Activated CD8-positive, alpha-beta T cell treated with anti-CD3 and anti-CD28 coated beads, Interleukin-2, amount 10 ng/mL, durations not matched to agents 7 days and 5 days (primary cell): ENCODE results near the gene C17orf75. TPM values are rescaled to one million over a fixed set of nuclear protein-coding genes. Genes with fewer than 3 reads are reported as not detected.

Experiments
- ATAC-seq: fragments of 150-1000 bp; cut with Tn5 transposase; one replicate; pipeline ENCODE4 v1.10.0; 2021; ENCODE audit warnings: moderate library complexity
- CTCF ChIA-PET: fragments of 350-600 bp; sonication (Branson Sonifier 250); formaldehyde crosslinking; loops from one replicate; lab custom pipeline; 2021; ENCODE audit warnings: antibody characterized with exemption; lab: Charles Lee
- POLR2A ChIA-PET: fragments of 350-600 bp; sonication (Branson Sonifier 250); formaldehyde crosslinking; loops from one replicate; lab custom pipeline; 2021; ENCODE audit warnings: antibody characterized with exemption; lab: Charles Lee
- DNase-seq: peaks from one replicate; pipeline ENCODE4 v3.0.0-alpha.2; 2020
- H3K27ac Mint-ChIP-seq: one replicate; pipeline ENCODE4 v1.8.0; 2021; ENCODE audit warnings: mild to moderate bottlenecking, mixed read lengths
- H3K27me3 Mint-ChIP-seq: one replicate; pipeline ENCODE4 v1.8.0; 2021; ENCODE audit warnings: low read depth, mixed read lengths
- H3K36me3 Mint-ChIP-seq: one replicate; pipeline ENCODE4 v1.8.0; 2021; ENCODE audit warnings: low read depth, mixed read lengths
- H3K4me1 Mint-ChIP-seq: one replicate; pipeline ENCODE4 v1.8.0; 2021; ENCODE audit warnings: low read depth, mixed read lengths
- H3K4me3 Mint-ChIP-seq: one replicate; pipeline ENCODE4 v1.8.0; 2021; ENCODE audit warnings: mild to moderate bottlenecking, mixed read lengths
- H3K9me3 Mint-ChIP-seq: one replicate; pipeline ENCODE4 v1.8.0; 2022; ENCODE audit warnings: mixed read lengths; ENCODE audit not compliant: insufficient read depth
- microRNA-seq: library from miRNA; unstranded; fragments of <30 nt; microRNA quantifications from one replicate; pipeline ENCODE4 v1.2.0, GENCODE V29; 2022
- total RNA-seq, 2 experiments: library from RNA; stranded (reverse); gene quantifications; one replicate each; pipeline ENCODE4 v1.2.3, GENCODE V29; 2021

Gene C17orf75
- total RNA-seq, 2 experiments from 2014 or later = 29.0 to 34.0 TPM

GRCh38 chr17:32286518-32286900 lies 55.5 kb downstream of the C17orf75 start:
- peaks cover 6% of the 10 kb centered on the region for H3K4me1 Mint-ChIP-seq
- no peak overlapping the region for H3K27ac Mint-ChIP-seq
- ATAC-seq (no peak), DNase-seq (no peak)
- POLR2A ChIA-PET = interaction anchor here (0.6 kb wide), 2 partner anchors 25 to 105 kb away, joined by 3 read pairs; no protein-coding TSS in a partner anchor
- no peak overlapping the region for H3K4me3 Mint-ChIP-seq
- H3K36me3 Mint-ChIP-seq = no peaks in the 10 kb centered on the region
- CTCF ChIA-PET = interaction anchor here (2.0 kb wide), 1 partner anchor 158 kb away, joined by 4 read pairs; the partner anchor contains the start of gene PSMD11
- no peaks in the 10 kb centered on the region for H3K9me3 Mint-ChIP-seq
- peaks cover 13% of the 10 kb centered on the region for H3K27me3 Mint-ChIP-seq

- ATAC-seq (no peak), DNase-seq (no peak)
- Mint-ChIP-seq H3K4me3 (no peak overlapping the region), H3K4me1 (peaks cover 6% of the 10 kb centered on the region), H3K9me3 (no peaks in the 10 kb centered on the region), H3K27ac (no peak overlapping the region), H3K36me3 (no peaks in the 10 kb centered on the region), H3K27me3 (peaks cover 13% of the 10 kb centered on the region)
- ChIA-PET POLR2A (interaction anchor here (0.6 kb wide), 1 partner anchor 104 kb away, joined by 3 read pairs; no protein-coding TSS in a partner anchor), CTCF (interaction anchor here (2.0 kb wide), 1 partner anchor 158 kb away, joined by 4 read pairs; the partner anchor contains the start of gene PSMD11)
These were observed 56.0 kb downstream of the C17orf75 start for GRCh38 chr17:32285746-32286517.

GRCh38 chr17:32285306-32285705 lies 56.7 kb downstream of the C17orf75 start:
- Mint-ChIP-seq H3K4me3 (no peak overlapping the region), H3K36me3 (no peaks in the 10 kb centered on the region), H3K4me1 (peaks cover 6% of the 10 kb centered on the region), H3K27me3 (peaks cover 13% of the 10 kb centered on the region), H3K9me3 (no peaks in the 10 kb centered on the region), H3K27ac (no peak overlapping the region)
- ATAC-seq (no peak), DNase-seq (no peak)
- ChIA-PET POLR2A (no interaction called here), CTCF (interaction anchor here (2.0 kb wide), 1 partner anchor 159 kb away, joined by 4 read pairs; the partner anchor contains the start of gene PSMD11)

GRCh38 chr17:32283745-32284201 lies 58.2 kb downstream of the C17orf75 start:
- POLR2A ChIA-PET = no interaction called here
- Mint-ChIP-seq H3K9me3 (no peaks in the 10 kb centered on the region), H3K4me1 (peaks cover 3% of the 10 kb centered on the region), H3K4me3 (no peak overlapping the region), H3K27ac (no peak overlapping the region), H3K36me3 (no peaks in the 10 kb centered on the region), H3K27me3 (peaks cover 5% of the 10 kb centered on the region)
- ATAC-seq (no peak), DNase-seq (no peak)
- CTCF ChIA-PET = no interaction called here

- ChIA-PET POLR2A (no interaction called here), CTCF (no interaction called here)
- no peak for ATAC-seq
- no peak for DNase-seq
- no peaks in the 10 kb centered on the region for H3K9me3 Mint-ChIP-seq
- H3K36me3 Mint-ChIP-seq = no peaks in the 10 kb centered on the region
- H3K27me3 Mint-ChIP-seq = peaks cover 5% of the 10 kb centered on the region
- no peak overlapping the region for H3K4me3 Mint-ChIP-seq
- H3K4me1 Mint-ChIP-seq = no peaks in the 10 kb centered on the region
- no peak overlapping the region for H3K27ac Mint-ChIP-seq
These were observed 60.9 kb downstream of the C17orf75 start for GRCh38 chr17:32281011-32281451.

GRCh38 chr17:32279891-32280716 lies 61.9 kb downstream of the C17orf75 start:
- CTCF ChIA-PET = no interaction called here
- ATAC-seq (no peak), DNase-seq (no peak)
- no peak overlapping the region for H3K4me3 Mint-ChIP-seq
- no peaks in the 10 kb centered on the region for H3K36me3 Mint-ChIP-seq
- H3K27ac Mint-ChIP-seq = no peak overlapping the region
- H3K4me1 Mint-ChIP-seq = no peaks in the 10 kb centered on the region
- POLR2A ChIA-PET = no interaction called here
- peaks cover 5% of the 10 kb centered on the region for H3K27me3 Mint-ChIP-seq
- H3K9me3 Mint-ChIP-seq = no peaks in the 10 kb centered on the region

- H3K4me3 Mint-ChIP-seq = no peak overlapping the region
- H3K36me3 Mint-ChIP-seq = no peaks in the 10 kb centered on the region
- no peak overlapping the region for H3K27ac Mint-ChIP-seq
- no peak for ATAC-seq
- ChIA-PET CTCF (interaction anchor here (0.8 kb wide), 1 partner anchor 165 kb away, joined by 3 read pairs; the partner anchor contains the start of gene PSMD11), POLR2A (no interaction called here)
- H3K27me3 Mint-ChIP-seq = peaks cover 4% of the 10 kb centered on the region
- no peaks in the 10 kb centered on the region for H3K9me3 Mint-ChIP-seq
- H3K4me1 Mint-ChIP-seq = no peaks in the 10 kb centered on the region
- no peak for DNase-seq
These were observed 63.2 kb downstream of the C17orf75 start for GRCh38 chr17:32278815-32279214.

Small RNAs within 50 kb of the gene (microRNA-seq; reads per million reads assigned to microRNA genes)
- not detected for gene MIR632

Other genes with a start within 250 kb of the C17orf75 start
- gene RHOT1, start 199.7 kb downstream of the C17orf75 start, total RNA-seq = 10 to 100 TPM; 29.9 to 31.4 TPM
- gene RHBDL3, start 76.3 kb downstream of the C17orf75 start, total RNA-seq = 1 to 10 TPM in 1 of 2 experiments, under 1 TPM in 1; 0.82 to 1.0 TPM
- 100 to 1,000 TPM; 250 to 263 TPM for gene ZNF207, start 8.0 kb upstream of the C17orf75 start, total RNA-seq
- 100 to 1,000 TPM; 100 to 104 TPM for gene PSMD11, start 102.3 kb upstream of the C17orf75 start, total RNA-seq
- 1 to 10 TPM; 5.8 to 6.5 TPM for gene CDK5R1, start 144.8 kb upstream of the C17orf75 start, total RNA-seq